ENCODE data around the gene ADM5.

- no peak for TF ChIP-seq CTCF (IDR thresholded peaks at IDR 0.05; ENCODE audit: low read length)
- TF ChIP-seq EZH2 (IDR thresholded peaks at IDR 0.05; ENCODE audit: borderline replicate concordance, low read length), result no peak
These were observed 13.1 kb upstream of the ADM5 start for GRCh38 chr19:49676136-49676783.
